GM12892 (cell line): Measurements from ENCODE around the gene SLC45A1.

Experiments
- POLR2A ChIP-seq: IDR thresholded peaks from 2 replicates; pipeline ENCODE4 v1.6.1; 2011; ENCODE audit warnings: low read depth, low read length, control low read depth
- POLR2AphosphoS5 ChIP-seq: IDR thresholded peaks from 2 replicates; pipeline ENCODE4 v1.6.1; 2011; ENCODE audit warnings: low read depth, low read length, control low read depth
- TAF1 ChIP-seq: IDR thresholded peaks from 2 replicates; pipeline ENCODE4 v1.6.1; 2011; ENCODE audit warnings: low read depth, mild to moderate bottlenecking, control low read depth, low read length, borderline replicate concordance

GRCh38 chr1:8314346-8315280 lies 3.3 kb upstream of the SLC45A1 start:
- TF ChIP-seq POLR2A (no peak), TAF1 (no peak), POLR2AphosphoS5 (no peak)
